HG03159 (cell line): ENCODE results near the gene ASIC1.

Experiments
- ATAC-seq: cut with Tn5 transposase; IDR thresholded peaks from one replicate; pipeline ENCODE4 v1.9.1; 2021; ENCODE audit warnings: mild to moderate bottlenecking, moderate library complexity; ENCODE audit not compliant: unreplicated experiment

Gene ASIC1

GRCh38 chr12:50040657-50041056 lies 16.7 kb upstream of the ASIC1 start:
- ATAC-seq = no peak

- no peak for ATAC-seq
Measured at GRCh38 chr12:50041062-50041860, 16.1 kb upstream of the ASIC1 start.

GRCh38 chr12:50041962-50042361 lies 15.4 kb upstream of the ASIC1 start:
- no peak for ATAC-seq

GRCh38 chr12:50042693-50043092 lies 14.7 kb upstream of the ASIC1 start:
- ATAC-seq = no peak

- ATAC-seq = no peak
Measured at GRCh38 chr12:50043308-50043707, 14.1 kb upstream of the ASIC1 start.

GRCh38 chr12:50043854-50044253 lies 13.5 kb upstream of the ASIC1 start:
- ATAC-seq = no peak

GRCh38 chr12:50047693-50048250 lies 9.6 kb upstream of the ASIC1 start:
- no peak for ATAC-seq

GRCh38 chr12:50049254-50050118 lies 7.9 kb upstream of the ASIC1 start:
- no peak for ATAC-seq

GRCh38 chr12:50050119-50050385 lies 7.3 kb upstream of the ASIC1 start:
- no peak for ATAC-seq

GRCh38 chr12:50050410-50051098 lies 6.8 kb upstream of the ASIC1 start:
- ATAC-seq = no peak

- no peak for ATAC-seq
Measured at GRCh38 chr12:50051101-50051806, 6.1 kb upstream of the ASIC1 start.

- ATAC-seq = no peak
Measured at GRCh38 chr12:50052544-50052943, 4.9 kb upstream of the ASIC1 start.

- ATAC-seq = no peak
Measured at GRCh38 chr12:50052964-50053363, 4.4 kb upstream of the ASIC1 start.

- ATAC-seq = no peak
Measured at GRCh38 chr12:50053583-50053982, 3.8 kb upstream of the ASIC1 start.

GRCh38 chr12:50055831-50056638 lies 1.4 kb upstream of the ASIC1 start:
- ATAC-seq = no peak

GRCh38 chr12:50056639-50056976 lies 788 bp upstream of the ASIC1 start:
- no peak for ATAC-seq

GRCh38 chr12:50057896-50058670 lies 687 bp downstream of the ASIC1 start:
- no peak for ATAC-seq

GRCh38 chr12:50058743-50059312 lies 1.4 kb downstream of the ASIC1 start:
- ATAC-seq = no peak
